EH (cell line): ENCODE data around the gene RHAG.

Source experiments
- DNase-seq: peaks from one replicate; pipeline ENCODE4 v3.0.0-alpha.2; 2015; ENCODE audit warnings: low read depth

Gene RHAG

GRCh38 chr6:49564552-49564951 lies 72.1 kb downstream of the RHAG start:
- no peak for DNase-seq

- DNase-seq, result no peak
Observed at GRCh38 chr6:49563006-49563886, 73.4 kb downstream of the RHAG start.

- DNase-seq, result no peak
Observed at GRCh38 chr6:49558238-49558637, 78.4 kb downstream of the RHAG start.

GRCh38 chr6:49557177-49557576 lies 79.5 kb downstream of the RHAG start:
- DNase-seq, result no peak

- peak; percentile 27 for DNase-seq
Observed at GRCh38 chr6:49556429-49556837, 80.2 kb downstream of the RHAG start.

GRCh38 chr6:49555951-49556350 lies 80.7 kb downstream of the RHAG start:
- no peak for DNase-seq
